CD4-positive, alpha-beta T cell treated with Interleukin-2 at 100 ng/mL for 4 hours (primary cell): ENCODE measurements around the gene EIF4G3.
"Not testable (repeated sequence)": the region's sequence is repeated elsewhere in the genome, so short reads cannot be mapped to it uniquely, and the experiment has no call there.

ENCODE experiments used
- DNase-seq: peaks from one replicate; pipeline ENCODE4 v3.0.0-alpha.2; 2020; ENCODE audit warnings: low spot score

Gene EIF4G3

DNA sequence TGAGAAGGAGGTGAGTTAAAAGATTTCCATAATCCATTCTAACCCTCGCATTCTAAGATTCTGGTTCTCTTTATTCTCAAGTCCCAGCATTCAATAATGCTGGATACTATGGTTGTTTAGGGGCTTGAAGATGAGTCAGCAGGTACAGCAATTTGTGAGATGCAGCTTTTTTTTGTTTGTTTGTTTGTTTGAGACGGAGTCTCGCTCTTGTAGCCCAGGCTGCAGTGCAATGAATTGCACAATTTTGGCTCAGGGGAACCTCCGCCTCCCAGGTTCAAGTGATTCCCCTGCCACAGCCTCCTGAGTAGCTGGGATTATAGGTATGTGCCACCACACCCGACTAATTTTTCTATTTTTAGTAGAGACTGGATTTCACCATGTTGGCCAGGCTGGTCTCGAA is 23.3 kb downstream of the EIF4G3 start:
- no peak for DNase-seq

- no peak for DNase-seq
Measured at GRCh38 chr1:21152423-21153100, 24.1 kb downstream of the EIF4G3 start.

GRCh38 chr1:21149855-21150432 is 26.8 kb downstream of the EIF4G3 start:
- no peak for DNase-seq

- no peak for DNase-seq
Measured at GRCh38 chr1:21149430-21149854, 27.3 kb downstream of the EIF4G3 start.

DNA sequence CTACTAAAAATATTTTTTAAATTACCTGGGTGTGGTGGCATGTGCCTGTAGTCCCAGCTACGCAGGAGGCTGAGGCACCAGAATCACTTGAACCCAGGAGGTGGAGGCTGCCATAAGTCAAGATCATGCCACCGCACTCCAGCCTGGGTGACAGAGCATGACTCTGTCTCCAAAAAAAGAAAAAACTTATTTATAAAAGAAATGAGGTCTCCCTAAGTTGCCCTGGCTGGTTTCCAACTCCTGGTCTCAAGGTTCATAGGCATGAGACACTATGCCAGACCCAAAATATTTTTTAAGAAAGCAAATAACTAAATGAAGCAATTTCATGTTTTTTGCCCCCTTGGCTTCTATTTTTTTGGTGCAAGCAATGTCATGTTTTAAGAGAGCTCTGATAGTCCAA is 32.9 kb downstream of the EIF4G3 start:
- no peak for DNase-seq

GRCh38 chr1:21143138-21143537 is 33.6 kb downstream of the EIF4G3 start:
- DNase-seq, result no peak

DNA sequence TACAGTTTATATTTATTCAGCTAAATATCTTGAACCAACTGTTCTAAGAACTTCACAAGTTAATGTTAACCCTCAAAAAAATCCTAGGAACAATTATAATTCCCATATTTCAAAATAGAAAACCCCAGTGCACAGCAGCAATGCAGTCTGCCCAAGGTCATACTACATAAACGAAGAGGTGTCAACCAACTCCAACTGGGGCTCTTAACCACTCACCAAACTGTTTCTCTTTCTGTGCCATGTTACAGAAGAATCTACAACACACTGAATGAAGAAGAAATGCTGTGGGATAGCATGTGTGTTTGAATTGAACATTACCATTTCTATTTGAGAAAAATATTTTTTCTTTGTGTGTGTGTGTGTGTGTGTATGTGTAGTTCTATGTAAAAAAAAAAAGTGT is 35.7 kb downstream of the EIF4G3 start:
- DNase-seq, result no peak

- no peak for DNase-seq
Measured at GRCh38 chr1:21139601-21140000, 37.1 kb downstream of the EIF4G3 start.

GRCh38 chr1:21136344-21136743 is 40.4 kb downstream of the EIF4G3 start:
- DNase-seq, result not testable (repeated sequence)

DNA sequence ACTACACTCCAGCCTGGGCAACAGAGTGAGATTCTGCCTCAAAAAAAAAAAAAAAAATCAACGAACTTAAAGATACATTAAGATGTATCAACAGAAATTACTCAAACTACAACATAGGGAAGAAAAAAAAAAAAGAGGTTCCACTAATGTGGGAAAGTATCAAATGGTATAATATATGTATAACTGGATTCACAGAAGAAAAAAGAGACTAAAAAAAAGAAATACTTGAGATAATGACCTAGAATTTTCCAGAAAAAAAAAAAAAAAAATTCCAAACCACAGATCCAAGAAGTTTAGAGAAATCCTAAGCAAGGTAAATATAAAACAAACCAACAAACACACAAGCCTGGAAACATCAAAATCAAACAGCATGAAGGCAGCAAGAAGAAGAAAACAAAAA is 45.5 kb downstream of the EIF4G3 start:
- no peak for DNase-seq

- no peak for DNase-seq
Measured at GRCh38 chr1:21129407-21129806, 47.3 kb downstream of the EIF4G3 start.

GRCh38 chr1:21126324-21126723 is 50.4 kb downstream of the EIF4G3 start:
- no peak for DNase-seq

- DNase-seq, result no peak
Measured at GRCh38 chr1:21124846-21125245, 51.9 kb downstream of the EIF4G3 start.

DNA sequence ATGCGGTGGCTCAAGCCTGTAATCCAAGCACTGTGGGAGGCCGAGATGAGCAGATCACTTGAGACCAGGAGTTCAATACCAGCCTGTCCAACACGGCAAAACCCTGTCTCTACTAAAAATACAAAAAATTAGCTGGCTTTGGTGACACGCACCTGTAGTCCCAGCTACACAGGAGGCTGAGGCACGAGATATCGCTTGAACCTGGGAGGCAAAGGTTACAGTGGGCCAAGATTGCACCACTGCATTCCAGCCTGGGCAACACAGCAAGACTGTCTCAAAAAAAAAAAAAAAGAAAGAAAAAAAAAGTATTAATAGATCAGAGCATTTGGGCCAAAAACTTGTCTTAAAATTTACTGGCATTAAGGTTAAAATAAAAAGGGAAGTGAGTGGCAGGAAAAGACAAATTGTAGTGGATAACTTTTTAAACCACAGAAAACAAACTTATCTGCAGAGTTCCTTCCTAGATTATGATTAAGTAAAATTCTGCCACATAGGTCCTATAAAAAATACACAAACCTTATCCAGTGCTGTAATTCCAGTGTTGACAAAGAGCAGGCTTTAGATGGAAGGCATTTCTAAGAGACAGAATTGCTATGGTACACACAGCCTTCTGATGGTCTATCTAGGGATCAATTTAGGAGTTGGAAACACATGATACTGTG is 53.3 kb downstream of the EIF4G3 start:
- DNase-seq, result no peak

- no peak for DNase-seq
Measured at GRCh38 chr1:21121764-21122471, 54.8 kb downstream of the EIF4G3 start.

GRCh38 chr1:21118167-21118566 is 58.5 kb downstream of the EIF4G3 start:
- DNase-seq, result no peak

GRCh38 chr1:21117597-21118001 is 59.1 kb downstream of the EIF4G3 start:
- DNase-seq, result no peak

DNA sequence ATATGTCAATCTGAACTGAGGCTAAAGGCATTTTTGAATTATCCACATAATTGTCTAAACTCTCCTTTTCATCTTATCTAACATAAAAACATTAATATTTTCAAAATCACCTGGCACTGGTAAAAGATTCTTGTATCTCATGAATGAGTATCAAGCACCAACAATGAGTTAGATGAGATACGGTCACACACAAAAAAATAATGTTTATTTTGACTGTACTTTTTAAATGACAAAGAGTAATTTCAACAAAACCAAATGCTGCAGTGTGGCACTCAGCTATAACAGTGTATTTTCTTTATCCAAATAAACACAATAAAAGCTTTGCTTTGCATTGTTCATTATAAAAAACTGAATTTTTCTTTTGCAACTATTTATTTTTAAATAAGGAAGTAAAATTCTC is 59.5 kb downstream of the EIF4G3 start:
- no peak for DNase-seq

DNA sequence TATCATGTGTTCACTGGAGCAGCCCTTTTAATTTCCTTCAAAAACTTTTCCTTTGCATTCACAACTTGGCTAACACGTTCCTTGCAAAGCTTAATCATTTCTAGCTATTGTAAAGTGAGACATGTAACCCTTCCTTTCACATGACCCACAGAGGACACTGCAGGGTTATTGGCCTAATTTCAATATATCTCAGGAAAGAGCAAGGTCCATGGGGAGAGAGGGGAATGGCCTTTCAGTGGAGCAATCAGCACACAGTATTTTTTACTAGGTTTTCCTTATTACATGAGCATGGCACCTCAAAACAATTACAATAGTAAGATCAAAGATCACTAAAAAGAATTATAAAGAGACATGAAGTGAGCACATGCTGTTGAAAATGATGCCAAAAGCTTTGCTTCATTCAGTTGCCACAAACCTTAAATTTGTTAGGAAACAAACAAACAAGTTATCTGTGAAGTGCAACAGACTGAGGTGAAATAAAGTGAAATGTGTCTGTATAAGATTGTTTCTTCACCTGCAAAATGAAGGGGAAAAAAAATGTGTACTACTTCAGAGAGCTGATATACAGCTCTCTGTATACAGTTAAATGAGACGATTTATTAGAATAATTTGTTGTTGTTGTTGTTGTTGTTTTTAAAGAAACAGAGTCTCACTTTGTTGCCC is 61.5 kb downstream of the EIF4G3 start:
- DNase-seq, result no peak

- DNase-seq, result no peak
Measured at GRCh38 chr1:21114431-21114830, 62.3 kb downstream of the EIF4G3 start.

- no peak for DNase-seq
Measured at GRCh38 chr1:21110163-21110562, 66.5 kb downstream of the EIF4G3 start.

DNA sequence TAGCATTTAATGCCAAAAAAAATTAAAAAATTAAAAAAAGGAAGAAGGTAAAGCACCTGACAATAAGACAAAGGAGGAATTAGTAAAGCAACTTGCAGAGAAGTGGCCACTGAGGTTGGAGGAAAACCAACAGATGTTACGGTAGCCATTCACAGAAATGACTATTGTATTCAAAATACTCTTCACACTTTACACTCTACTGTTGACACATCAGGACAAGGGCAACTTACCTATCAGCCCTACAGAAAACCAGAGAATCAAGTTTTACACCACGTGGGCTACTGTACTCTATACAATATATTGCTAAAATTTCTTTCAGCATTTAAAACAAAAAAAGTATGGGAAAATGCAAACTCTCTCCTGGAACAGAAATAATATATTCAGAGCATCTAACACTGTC is 70.0 kb downstream of the EIF4G3 start:
- no peak for DNase-seq
